Hematopoietic multipotent progenitor cell treated with erythropoietin and hydrocortisone succinate and interleukin-3 and kit ligand, for 15 days (in vitro differentiated cells): ENCODE data around the gene STXBP4.

Source experiments
- DNase-seq: peaks from one replicate; pipeline ENCODE4 v3.0.0-alpha.2; 2015; ENCODE audit warnings: low spot score

STXBP4 gene

GRCh38 chr17:54969658-54970572, 1.4 kb downstream of the STXBP4 start:
- no peak for DNase-seq

GRCh38 chr17:54971147-54971546, 2.6 kb downstream of the STXBP4 start:
- no peak for DNase-seq

- DNase-seq, result no peak
Observed at GRCh38 chr17:54971901-54972300, 3.3 kb downstream of the STXBP4 start.

- no peak for DNase-seq
Observed at GRCh38 chr17:54972406-54973138, 4.0 kb downstream of the STXBP4 start.

- DNase-seq, result no peak
Observed at GRCh38 chr17:54974759-54975158, 6.2 kb downstream of the STXBP4 start.

- no peak for DNase-seq
Observed at GRCh38 chr17:54976316-54976715, 7.8 kb downstream of the STXBP4 start.

- DNase-seq, result no peak
Observed at GRCh38 chr17:54977744-54978143, 9.2 kb downstream of the STXBP4 start.

GRCh38 chr17:54979657-54980056, 11.1 kb downstream of the STXBP4 start:
- no peak for DNase-seq

- DNase-seq, result no peak
Observed at GRCh38 chr17:54980375-54980774, 11.8 kb downstream of the STXBP4 start.

GRCh38 chr17:54982399-54982798, 13.8 kb downstream of the STXBP4 start:
- no peak for DNase-seq

GRCh38 chr17:54983260-54983659, 14.7 kb downstream of the STXBP4 start:
- no peak for DNase-seq

- no peak for DNase-seq
Observed at GRCh38 chr17:54985476-54985875, 16.9 kb downstream of the STXBP4 start.

GRCh38 chr17:54990118-54990517, 21.6 kb downstream of the STXBP4 start:
- DNase-seq, result no peak

GRCh38 chr17:54991567-54991966, 23.0 kb downstream of the STXBP4 start:
- no peak for DNase-seq

- DNase-seq, result peak; percentile 74
Observed at GRCh38 chr17:54992797-54993639, 24.5 kb downstream of the STXBP4 start.

- DNase-seq, result no peak
Observed at GRCh38 chr17:54996441-54996840, 27.9 kb downstream of the STXBP4 start.

GRCh38 chr17:55002458-55002857, 33.9 kb downstream of the STXBP4 start:
- no peak for DNase-seq

- DNase-seq, result no peak
Observed at GRCh38 chr17:55004484-55004883, 35.9 kb downstream of the STXBP4 start.

GRCh38 chr17:55005520-55005919, 37.0 kb downstream of the STXBP4 start:
- peak; percentile 10 for DNase-seq

GRCh38 chr17:55023626-55024025, 55.1 kb downstream of the STXBP4 start:
- no peak for DNase-seq

- DNase-seq, result no peak
Observed at GRCh38 chr17:55037828-55038227, 69.3 kb downstream of the STXBP4 start.

GRCh38 chr17:55038291-55038690, 69.7 kb downstream of the STXBP4 start:
- DNase-seq, result no peak
